ENCODE results near the gene NMNAT2. TPM values are rescaled to one million over a fixed set of nuclear protein-coding genes. Genes with fewer than 3 reads are reported as not detected.

NMNAT2 gene
- total and polyA plus RNA-seq, 2 donors: 1.4 to 2.4 TPM

DNA sequence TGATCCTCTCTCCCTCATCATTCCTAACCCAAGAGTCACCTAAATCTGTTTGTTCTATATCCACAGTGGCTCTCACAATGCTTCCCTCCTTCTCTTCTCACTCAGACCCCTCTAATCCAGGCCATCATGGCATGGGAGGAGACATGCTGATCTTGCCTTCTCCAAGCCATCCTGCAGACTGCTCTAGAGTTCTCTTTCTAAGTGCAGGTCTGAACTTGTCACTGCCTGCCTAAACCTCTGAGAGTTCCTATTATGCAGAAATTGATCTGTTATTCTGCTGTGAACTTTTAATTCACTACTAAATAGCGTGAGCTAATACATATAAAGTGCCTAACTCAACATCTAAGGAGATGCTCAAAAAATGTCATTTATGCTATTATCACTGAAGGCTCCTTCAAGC lies 205.3 kb downstream of the NMNAT2 start:
- Histone ChIP-seq H3K27ac (ENCODE audit: low read depth) (no peak overlapping the region), H3K4me1 (ENCODE audit: insufficient read depth) (no peaks in the 10 kb centered on the region), H3K4me3 (ENCODE audit: low read depth, low read length) (no peak overlapping the region), H3K36me3 (ENCODE audit: insufficient read depth) (no peaks in the 10 kb centered on the region)
- WGBS: 92% methylated on average over 1 of the region's 1 CpG
- DNase-seq (ENCODE audit: extremely low spot score): no peak

DNA sequence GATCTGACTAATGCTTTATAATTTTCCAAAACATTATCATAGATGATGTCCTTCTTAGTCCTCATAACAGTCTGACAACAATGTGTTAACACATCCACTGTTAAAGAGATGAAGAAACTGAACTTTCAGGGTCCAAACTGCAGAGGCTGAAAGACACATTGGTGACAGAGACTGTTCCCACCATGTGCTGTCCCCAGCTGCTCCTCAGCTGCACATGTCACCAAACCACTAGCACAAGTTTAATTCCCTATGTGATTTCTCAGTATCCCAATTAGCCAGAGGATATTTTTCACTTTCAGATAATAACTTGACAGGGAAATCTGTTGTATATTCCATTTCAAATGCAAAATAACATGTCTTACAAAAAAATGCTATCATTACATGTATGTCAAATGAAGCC lies 207.5 kb downstream of the NMNAT2 start:
- no peak for DNase-seq (ENCODE audit: extremely low spot score)

DNA sequence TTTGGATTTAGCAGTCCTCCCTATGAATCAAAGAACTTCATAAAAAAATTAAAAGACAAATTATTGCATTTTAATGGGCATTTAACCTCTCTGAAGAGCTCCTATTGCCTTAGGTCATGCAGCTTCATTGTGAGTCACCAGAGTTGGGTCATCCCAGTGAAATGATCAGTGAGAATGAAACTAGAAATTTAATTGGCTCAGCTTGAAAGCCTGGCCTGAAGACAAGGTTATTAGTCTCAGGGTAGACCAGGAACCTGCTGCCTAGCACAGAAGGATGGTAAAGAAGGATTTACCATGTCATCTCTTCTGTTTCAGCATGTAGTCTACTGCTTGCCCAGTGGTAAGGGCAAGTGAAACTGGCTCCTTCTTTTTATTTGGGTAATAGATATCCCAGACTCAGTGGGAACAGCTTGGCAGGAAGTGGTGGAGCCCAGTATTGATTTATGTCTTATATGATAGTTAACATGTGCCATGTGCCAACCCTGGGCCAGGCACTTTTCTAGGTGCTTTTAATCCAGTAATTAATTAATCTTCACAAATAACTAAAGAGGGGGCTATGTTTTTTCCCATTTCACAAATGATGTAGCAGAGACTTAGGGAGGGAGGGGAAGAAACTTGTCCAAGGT lies 208.5 kb downstream of the NMNAT2 start:
- H3K36me3 ChIP-seq (ENCODE audit: insufficient read depth): no peaks in the 10 kb centered on the region
- H3K27ac ChIP-seq (ENCODE audit: low read depth): no peak overlapping the region
- DNase-seq (ENCODE audit: extremely low spot score): no peak
- H3K4me3 ChIP-seq (ENCODE audit: low read depth, low read length): no peak overlapping the region
- H3K4me1 ChIP-seq (ENCODE audit: insufficient read depth): no peaks in the 10 kb centered on the region

More for the DNA sequence above, 207.5 kb downstream of the NMNAT2 start:
- H3K4me3 ChIP-seq (ENCODE audit: low read depth, low read length): no peak overlapping the region
- no peak overlapping the region for H3K27ac ChIP-seq (ENCODE audit: low read depth)
- no peaks in the 10 kb centered on the region for H3K36me3 ChIP-seq (ENCODE audit: insufficient read depth)
- no peaks in the 10 kb centered on the region for H3K4me1 ChIP-seq (ENCODE audit: insufficient read depth)

DNA sequence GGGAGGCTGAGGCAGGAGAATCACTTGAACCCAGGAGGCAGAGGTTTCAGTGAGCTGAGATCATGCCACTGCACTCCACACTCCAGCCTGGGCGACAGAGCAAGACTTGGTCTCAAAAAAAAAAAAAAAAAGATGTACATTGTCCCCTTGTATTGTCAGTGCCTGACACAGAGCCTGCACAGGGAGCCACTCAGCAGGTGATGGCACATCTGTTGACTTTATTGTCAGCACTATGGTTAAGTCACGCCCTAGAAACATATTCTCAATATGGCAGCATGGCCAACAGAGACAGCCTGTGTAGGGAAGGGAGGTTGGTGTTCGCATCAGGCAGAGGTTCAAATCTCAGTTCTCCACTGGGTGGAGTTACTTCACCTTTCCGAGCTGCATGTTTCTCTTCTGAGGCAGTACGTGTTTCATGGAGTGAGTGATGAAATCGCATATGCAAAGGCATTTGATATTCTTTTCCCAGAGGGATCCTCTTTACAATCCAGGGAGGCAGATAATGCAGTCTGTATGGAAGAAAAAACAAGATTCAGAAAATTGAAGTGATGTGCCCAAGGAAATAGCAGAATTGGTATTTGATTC lies 211.6 kb downstream of the NMNAT2 start:
- DNase-seq (ENCODE audit: extremely low spot score): no peak
- H3K4me1 ChIP-seq (ENCODE audit: insufficient read depth): no peaks in the 10 kb centered on the region
- WGBS: 91% methylated on average over 6 of the region's 6 CpGs
- H3K4me3 ChIP-seq (ENCODE audit: low read depth, low read length): no peak overlapping the region
- no peak overlapping the region for H3K27ac ChIP-seq (ENCODE audit: low read depth)
- H3K36me3 ChIP-seq (ENCODE audit: insufficient read depth): no peaks in the 10 kb centered on the region

DNA sequence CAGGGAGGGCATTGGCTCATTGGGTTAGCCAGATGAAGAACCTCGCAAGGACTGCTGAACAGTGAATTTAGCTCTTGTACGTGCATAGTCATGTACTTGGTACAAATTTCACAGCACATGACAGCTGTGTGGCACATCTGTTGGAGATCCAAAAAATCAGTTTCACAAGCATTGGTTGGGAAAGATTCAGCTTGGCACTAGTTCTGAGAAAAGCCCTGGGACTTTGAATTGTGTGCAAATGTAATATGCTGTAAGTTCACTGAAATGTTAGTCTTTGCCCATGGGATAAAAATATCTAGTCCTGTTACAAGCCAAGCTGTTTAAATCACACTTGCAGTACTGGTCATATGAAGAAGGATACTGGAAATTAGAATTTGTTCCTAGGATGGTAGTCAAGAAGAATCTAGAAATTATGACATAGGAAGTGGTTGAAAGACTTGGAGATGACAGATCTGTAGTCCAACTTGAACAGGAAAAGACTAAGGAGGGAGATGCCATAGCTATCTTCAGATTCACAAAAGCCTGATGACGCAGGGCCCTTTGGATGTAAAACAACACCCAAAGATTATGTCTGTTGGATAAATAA lies 212.9 kb downstream of the NMNAT2 start:
- Histone ChIP-seq H3K36me3 (ENCODE audit: insufficient read depth) (no peaks in the 10 kb centered on the region), H3K4me3 (ENCODE audit: low read depth, low read length) (no peak overlapping the region), H3K27ac (ENCODE audit: low read depth) (no peak overlapping the region), H3K4me1 (ENCODE audit: insufficient read depth) (no peaks in the 10 kb centered on the region)
- WGBS: 57% methylated on average over 3 of the region's 3 CpGs
- DNase-seq (ENCODE audit: extremely low spot score): no peak

DNA sequence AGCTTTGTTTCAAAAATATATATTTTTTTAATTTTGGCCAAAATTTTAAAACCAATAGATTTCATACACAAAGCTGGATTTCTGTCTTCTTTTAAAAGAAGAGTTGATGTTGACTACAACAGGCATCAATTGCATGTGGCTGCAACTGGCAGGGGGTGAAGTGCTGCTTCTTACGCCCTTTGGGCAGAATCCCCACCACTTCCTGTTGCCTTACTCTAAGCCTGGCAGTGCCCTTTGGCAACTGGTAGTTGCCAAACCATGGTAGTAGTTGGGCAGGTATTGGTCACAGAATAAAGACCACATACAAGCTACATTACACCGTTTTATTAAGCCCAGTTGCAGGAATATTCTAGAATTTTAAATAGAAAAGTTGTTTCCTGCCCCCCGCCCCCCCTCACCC lies 215.1 kb downstream of the NMNAT2 start:
- H3K36me3 ChIP-seq (ENCODE audit: insufficient read depth): no peaks in the 10 kb centered on the region
- H3K4me3 ChIP-seq (ENCODE audit: low read depth, low read length): no peak overlapping the region
- 94% methylated on average over 3 of the region's 3 CpGs for WGBS
- no peaks in the 10 kb centered on the region for H3K4me1 ChIP-seq (ENCODE audit: insufficient read depth)
- no peak overlapping the region for H3K27ac ChIP-seq (ENCODE audit: low read depth)
- DNase-seq (ENCODE audit: extremely low spot score): no peak

DNA sequence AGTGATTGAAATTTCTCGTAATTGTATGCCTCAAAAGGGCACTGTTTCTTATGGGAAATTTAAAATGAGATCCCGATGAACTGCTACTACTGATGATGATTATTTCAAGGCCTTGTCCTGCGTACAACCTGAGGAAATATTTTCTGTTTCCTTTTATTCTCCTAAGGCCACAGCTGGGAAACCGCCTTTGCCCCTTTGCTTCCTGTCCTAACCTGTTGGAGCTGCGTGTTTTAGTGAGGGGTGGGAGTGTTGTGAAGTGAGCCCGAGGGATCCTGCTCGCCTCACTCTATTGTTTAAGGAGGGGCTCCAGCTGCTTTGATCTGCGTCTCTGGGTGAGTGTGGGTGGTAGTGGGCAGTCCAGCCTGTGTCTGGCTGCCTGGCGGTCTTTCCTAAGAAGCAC lies 217.7 kb downstream of the NMNAT2 start:
- Histone ChIP-seq H3K27ac (ENCODE audit: low read depth) (no peak overlapping the region), H3K36me3 (ENCODE audit: insufficient read depth) (no peaks in the 10 kb centered on the region), H3K4me3 (ENCODE audit: low read depth, low read length) (no peak overlapping the region), H3K4me1 (ENCODE audit: insufficient read depth) (no peaks in the 10 kb centered on the region)
- 72% methylated on average over 9 of the region's 9 CpGs for WGBS
- DNase-seq (ENCODE audit: extremely low spot score): no peak

DNA sequence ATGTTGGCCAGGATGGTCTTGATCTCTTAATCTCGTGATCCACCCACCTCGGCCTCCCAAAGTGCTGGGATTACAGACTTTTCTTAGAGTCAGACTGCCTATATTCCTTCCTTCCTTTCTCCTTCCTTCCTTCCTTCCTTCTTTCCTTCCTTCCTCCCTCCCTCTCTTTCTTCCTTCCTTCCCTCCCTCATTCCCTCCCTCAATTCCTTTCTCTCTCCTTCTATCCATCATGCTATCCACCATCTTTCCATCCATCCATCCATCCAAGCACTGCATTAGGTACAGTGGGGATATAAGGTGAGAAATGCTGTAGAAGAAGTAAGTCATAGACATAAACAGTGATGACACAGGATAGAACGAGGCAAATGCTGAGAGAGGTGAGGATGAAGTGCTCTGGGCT lies 218.9 kb downstream of the NMNAT2 start:
- Histone ChIP-seq H3K4me3 (ENCODE audit: low read depth, low read length) (no peak overlapping the region), H3K27ac (ENCODE audit: low read depth) (no peak overlapping the region), H3K4me1 (ENCODE audit: insufficient read depth) (no peaks in the 10 kb centered on the region), H3K36me3 (ENCODE audit: insufficient read depth) (no peaks in the 10 kb centered on the region)
- WGBS: 91% methylated on average over 3 of the region's 3 CpGs
- no peak for DNase-seq (ENCODE audit: extremely low spot score)

DNA sequence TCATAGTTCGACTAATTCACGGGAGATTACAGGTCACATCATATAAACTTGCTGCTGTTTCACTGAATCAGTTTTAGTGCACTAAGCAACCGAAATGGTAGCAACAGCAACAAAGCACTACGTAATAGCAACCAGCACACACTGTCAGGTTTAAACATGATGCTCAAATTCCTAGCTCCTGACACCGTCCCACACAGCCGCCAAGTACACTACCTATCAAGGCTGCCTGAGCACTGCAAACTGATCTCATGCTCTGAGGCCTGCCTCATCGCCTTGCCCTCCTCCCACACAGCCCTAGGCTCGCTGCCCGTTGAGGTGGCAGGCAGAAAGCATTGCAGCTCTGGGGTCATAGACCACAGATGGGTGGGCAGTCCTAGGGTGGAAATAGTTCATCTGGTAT lies 219.7 kb downstream of the NMNAT2 start:
- no peak for DNase-seq (ENCODE audit: extremely low spot score)
- 50% methylated on average over 9 of the region's 9 CpGs for WGBS

More for the DNA sequence above, 219.7 kb downstream of the NMNAT2 start:
- Histone ChIP-seq H3K36me3 (ENCODE audit: insufficient read depth) (no peaks in the 10 kb centered on the region), H3K4me3 (ENCODE audit: low read depth, low read length) (no peak overlapping the region), H3K4me1 (ENCODE audit: insufficient read depth) (no peaks in the 10 kb centered on the region), H3K27ac (ENCODE audit: low read depth) (no peak overlapping the region)

Other genes with a start within 250 kb of the NMNAT2 start
- gene LAMC2, start 232.1 kb downstream of the NMNAT2 start, total RNA-seq: 4.3 TPM
- gene LAMC2, start 232.1 kb downstream of the NMNAT2 start, polyA plus RNA-seq: 2.5 TPM
- 47.5 TPM for gene SMG7, start 54.1 kb upstream of the NMNAT2 start, total RNA-seq
- gene SMG7, start 54.1 kb upstream of the NMNAT2 start, polyA plus RNA-seq: 23.6 TPM
- gene NCF2, start 172.1 kb upstream of the NMNAT2 start, total RNA-seq: 8.6 TPM
- 5.8 TPM for gene NCF2, start 172.1 kb upstream of the NMNAT2 start, polyA plus RNA-seq
- 145 TPM for gene ARPC5, start 217.4 kb upstream of the NMNAT2 start, total RNA-seq
- gene ARPC5, start 217.4 kb upstream of the NMNAT2 start, polyA plus RNA-seq: 104 TPM
- not detected for gene APOBEC4, start 234.9 kb upstream of the NMNAT2 start, total RNA-seq
- not detected for gene APOBEC4, start 234.9 kb upstream of the NMNAT2 start, polyA plus RNA-seq